OCI-LY3 (cell line): ENCODE results near the gene BCL11B.

ENCODE experiments used
- EZH2phosphoT487 ChIP-seq: fragments of 200-600 bp; shearing (Covaris generic); IDR thresholded peaks from 2 replicates; pipeline ENCODE4 v1.6.1; 2018; ENCODE audit warnings: antibody characterized with exemption, mixed run types, low read depth
- TF ChIP-seq, protein P1 (sequence below): fragments of 200-600, 300-600 bp; sonication (generic); IDR thresholded peaks from 2 replicates; pipeline ENCODE4 v1.5.1; 2014; ENCODE audit warnings: antibody characterized with exemption, low read length, low read depth

DNA sequence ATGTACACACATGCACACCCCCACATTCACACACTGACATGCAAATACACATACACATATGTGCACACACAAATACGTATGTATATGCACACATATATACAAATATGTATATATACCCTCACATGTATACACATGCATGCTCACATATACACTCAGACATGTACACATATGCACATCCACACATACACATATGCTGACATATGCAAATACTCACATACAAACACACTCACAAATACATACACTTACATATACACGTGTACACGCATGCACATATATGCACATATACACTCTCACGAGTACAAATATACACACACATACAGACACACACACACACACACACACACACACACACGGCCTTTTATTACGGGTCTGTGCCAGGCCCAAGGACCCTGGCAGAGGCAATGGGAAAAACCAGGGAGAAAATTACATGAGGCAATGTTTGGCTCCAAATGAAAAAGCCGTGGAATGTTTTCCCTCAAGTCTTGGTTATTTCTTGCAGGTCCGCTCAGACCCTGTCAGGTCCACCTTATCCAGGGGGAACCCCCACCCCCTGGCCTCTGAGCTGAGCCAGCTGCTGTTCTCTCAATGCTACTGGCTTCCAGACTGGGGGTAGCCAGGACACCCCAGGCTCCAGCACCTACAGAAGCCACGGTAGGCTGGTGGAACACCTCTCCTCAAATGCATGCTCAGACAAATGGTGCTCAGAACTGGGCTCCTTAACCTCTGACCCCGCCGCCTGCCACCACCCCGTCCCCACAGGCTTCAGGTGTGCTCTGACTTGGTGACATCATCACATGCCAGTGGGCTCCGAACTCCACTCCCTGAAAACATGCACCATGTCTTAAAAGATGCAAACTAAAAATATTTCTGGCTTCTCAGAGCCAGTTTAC, 54.7 kb downstream of the BCL11B start:
- TF ChIP-seq, protein P1, sequence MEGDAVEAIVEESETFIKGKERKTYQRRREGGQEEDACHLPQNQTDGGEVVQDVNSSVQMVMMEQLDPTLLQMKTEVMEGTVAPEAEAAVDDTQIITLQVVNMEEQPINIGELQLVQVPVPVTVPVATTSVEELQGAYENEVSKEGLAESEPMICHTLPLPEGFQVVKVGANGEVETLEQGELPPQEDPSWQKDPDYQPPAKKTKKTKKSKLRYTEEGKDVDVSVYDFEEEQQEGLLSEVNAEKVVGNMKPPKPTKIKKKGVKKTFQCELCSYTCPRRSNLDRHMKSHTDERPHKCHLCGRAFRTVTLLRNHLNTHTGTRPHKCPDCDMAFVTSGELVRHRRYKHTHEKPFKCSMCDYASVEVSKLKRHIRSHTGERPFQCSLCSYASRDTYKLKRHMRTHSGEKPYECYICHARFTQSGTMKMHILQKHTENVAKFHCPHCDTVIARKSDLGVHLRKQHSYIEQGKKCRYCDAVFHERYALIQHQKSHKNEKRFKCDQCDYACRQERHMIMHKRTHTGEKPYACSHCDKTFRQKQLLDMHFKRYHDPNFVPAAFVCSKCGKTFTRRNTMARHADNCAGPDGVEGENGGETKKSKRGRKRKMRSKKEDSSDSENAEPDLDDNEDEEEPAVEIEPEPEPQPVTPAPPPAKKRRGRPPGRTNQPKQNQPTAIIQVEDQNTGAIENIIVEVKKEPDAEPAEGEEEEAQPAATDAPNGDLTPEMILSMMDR: no peak
- no peak for TF ChIP-seq EZH2phosphoT487
